Right cardiac atrium (tissue), 5 donors: ENCODE measurements around the gene VPS4B. TPM values are rescaled to one million over a fixed set of nuclear protein-coding genes. Genes with fewer than 3 reads are reported as not detected.

Source experiments
- ATAC-seq, 2 donors: fragments of 200-7000 bp; cut with Tn5 transposase; one replicate each; pipeline versions ENCODE4 v1.8.0 to v1.9.1; 2020; ENCODE audit warnings: moderate library complexity in 2 of 2, mild to moderate bottlenecking in 1 of 2
- DNase-seq, 3 donors: peaks; one replicate each; pipeline ENCODE4 v3.0.0-alpha.2; 2020
- H3K27ac ChIP-seq: one replicate; pipeline ENCODE4 v1.5.1; 2013; ENCODE audit warnings: mild to moderate bottlenecking, low read length, control low read depth, moderate library complexity
- H3K27me3 ChIP-seq: one replicate; pipeline ENCODE4 v1.6.1; 2013; ENCODE audit not compliant: control insufficient read depth, insufficient read depth
- H3K4me1 ChIP-seq: one replicate; pipeline ENCODE4 v1.6.1; 2013; ENCODE audit warnings: low read length; ENCODE audit not compliant: control insufficient read depth, insufficient read depth
- H3K4me3 ChIP-seq: one replicate; pipeline ENCODE4 v1.5.1; 2013; ENCODE audit warnings: low read length, control low read depth
- H3K9me3 ChIP-seq: one replicate; pipeline ENCODE4 v1.6.1; 2013; ENCODE audit warnings: low read length; ENCODE audit not compliant: control insufficient read depth
- WGBS: extraction: QIAGEN DNeasy Blood & Tissue Kit; methylation state at CpG from one replicate; pipeline ENCODE4 v1.1.7; 2013; 5-methylcytosine and 5-hydroxymethylcytosine counted together
- intact Hi-C, 4 donors: fragments of 100-400 bp; cut with DNase I; formaldehyde crosslinking; loops; one replicate each; pipeline versions ENCODE4 v1.11.0 to v1.14.0; 2022 to 2023
- polyA plus RNA-seq: library from polyadenylated mRNA; stranded (reverse); fragments of 200-250 nt; gene quantifications from one replicate; pipeline ENCODE4 v1.2.3, GENCODE V29; 2013
- total RNA-seq, 4 donors: library from RNA; stranded (reverse); fragmentation: NEBNext Ultra II Directional; extraction: Animal tissue kit (Norgen Biotek cat#: 25700); gene quantifications; one replicate each; pipeline ENCODE4 v1.2.1, GENCODE V29; 2021
- donor health status: healthy with polysubstance abuse.
- donor health status: DM: no; HTN: yes; CAD: no.
- donor health status: DM: no; HTN: no; CAD: no.
- donor health status: DM: no; HTN: yes; CAD: no; lungs with severe emphysema.
- donor health status: DM: yes; HTN: yes; CAD: no.

VPS4B gene
- total and polyA plus RNA-seq, 5 donors = 8.0 to 28.8 (median 27.2) TPM

GRCh38 chr18:63433334-63433866 is 11.1 kb upstream of the VPS4B start:
- intact Hi-C loops = loop anchor here in 3 of 4 donors (10.0 kb wide), 2 partner anchors 89 to 299 kb away; no protein-coding TSS in a partner anchor
- H3K4me1 ChIP-seq = no peaks in the 10 kb centered on the region
- no peaks in the 10 kb centered on the region for H3K9me3 ChIP-seq
- peak; percentile 57 to 77 for ATAC-seq
- no peak overlapping the region for H3K4me3 ChIP-seq
- WGBS = 34% methylated on average over 4 of the region's 4 CpGs
- H3K27me3 ChIP-seq = no peaks in the 10 kb centered on the region
- DNase-seq = no peak
- H3K27ac ChIP-seq = no peak overlapping the region

GRCh38 chr18:63431180-63431579 is 8.9 kb upstream of the VPS4B start:
- H3K9me3 ChIP-seq = no peaks in the 10 kb centered on the region
- DNase-seq = no peak
- H3K27ac ChIP-seq = no peak overlapping the region
- H3K4me1 ChIP-seq = no peaks in the 10 kb centered on the region
- no peaks in the 10 kb centered on the region for H3K27me3 ChIP-seq
- no peak for ATAC-seq
- 71% methylated on average over 1 of the region's 1 CpG for WGBS
- intact Hi-C loops = loop anchor here in 3 of 4 donors (10.0 kb wide), 2 partner anchors 86 to 296 kb away; no protein-coding TSS in a partner anchor
- no peak overlapping the region for H3K4me3 ChIP-seq

- 63% methylated on average over 2 of the region's 2 CpGs for WGBS
- no peak for ATAC-seq
- H3K27me3 ChIP-seq = no peaks in the 10 kb centered on the region
- no peak for DNase-seq
- H3K4me3 ChIP-seq = no peak overlapping the region
- no peaks in the 10 kb centered on the region for H3K9me3 ChIP-seq
- no peaks in the 10 kb centered on the region for H3K4me1 ChIP-seq
- intact Hi-C loops = loop anchor here in 3 of 4 donors (10.0 kb wide), 2 partner anchors 86 to 296 kb away; no protein-coding TSS in a partner anchor
- no peak overlapping the region for H3K27ac ChIP-seq
Measured at GRCh38 chr18:63430526-63430925, 8.2 kb upstream of the VPS4B start.

GRCh38 chr18:63427558-63427957 is 5.3 kb upstream of the VPS4B start:
- intact Hi-C loops = no loop called here
- no peak overlapping the region for H3K27ac ChIP-seq
- no peaks in the 10 kb centered on the region for H3K9me3 ChIP-seq
- no peak for DNase-seq
- H3K4me1 ChIP-seq = no peaks in the 10 kb centered on the region
- H3K27me3 ChIP-seq = no peaks in the 10 kb centered on the region
- H3K4me3 ChIP-seq = no peak overlapping the region
- 84% methylated on average over 4 of the region's 4 CpGs for WGBS
- no peak for ATAC-seq

- intact Hi-C loops = no loop called here
- H3K27me3 ChIP-seq = no peaks in the 10 kb centered on the region
- H3K4me3 ChIP-seq = peak overlapping the region; percentile 91
- 2% methylated on average over 26 of the region's 26 CpGs for WGBS
- DNase-seq (no peak), ATAC-seq (peak; percentile 58 to 72)
- no peaks in the 10 kb centered on the region for H3K9me3 ChIP-seq
- H3K27ac ChIP-seq = peak overlapping the region; percentile 98
- H3K4me1 ChIP-seq = peaks cover 4% of the 10 kb centered on the region
Measured at GRCh38 chr18:63422864-63423304, 608 bp upstream of the VPS4B start.

GRCh38 chr18:63421514-63421913 is 762 bp downstream of the VPS4B start:
- intact Hi-C loops = no loop called here
- H3K4me1 ChIP-seq = peaks cover 4% of the 10 kb centered on the region

GRCh38 chr18:63412953-63413352 is 9.3 kb downstream of the VPS4B start:
- H3K4me3 ChIP-seq = no peak overlapping the region
- no peak overlapping the region for H3K27ac ChIP-seq
- DNase-seq (no peak), ATAC-seq (no peak)
- WGBS = 73% methylated on average over 4 of the region's 4 CpGs
- H3K4me1 ChIP-seq = no peaks in the 10 kb centered on the region
- no peaks in the 10 kb centered on the region for H3K27me3 ChIP-seq
- intact Hi-C loops = no loop called here
- H3K9me3 ChIP-seq = no peaks in the 10 kb centered on the region

More at GRCh38 chr18:63421514-63421913, 762 bp downstream of the VPS4B start:
- H3K27me3 ChIP-seq = no peaks in the 10 kb centered on the region
- H3K27ac ChIP-seq = no peak overlapping the region
- WGBS = 12% methylated on average over 6 of the region's 6 CpGs
- H3K4me3 ChIP-seq = peak overlapping the region; percentile 90
- DNase-seq (no peak), ATAC-seq (no peak)
- H3K9me3 ChIP-seq = no peaks in the 10 kb centered on the region

GRCh38 chr18:63410792-63411191 is 11.5 kb downstream of the VPS4B start:
- WGBS = 93% methylated on average over 4 of the region's 4 CpGs
- no peak overlapping the region for H3K4me3 ChIP-seq
- ATAC-seq (no peak), DNase-seq (no peak)
- H3K27ac ChIP-seq = no peak overlapping the region
- H3K27me3 ChIP-seq = no peaks in the 10 kb centered on the region
- intact Hi-C loops = no loop called here
- no peaks in the 10 kb centered on the region for H3K9me3 ChIP-seq
- no peaks in the 10 kb centered on the region for H3K4me1 ChIP-seq

GRCh38 chr18:63409301-63409700 is 13.0 kb downstream of the VPS4B start:
- no peak overlapping the region for H3K4me3 ChIP-seq
- H3K4me1 ChIP-seq = peaks cover 2% of the 10 kb centered on the region
- no peaks in the 10 kb centered on the region for H3K27me3 ChIP-seq
- intact Hi-C loops = no loop called here
- DNase-seq = no peak
- H3K27ac ChIP-seq = no peak overlapping the region
- no peak for ATAC-seq
- no peaks in the 10 kb centered on the region for H3K9me3 ChIP-seq
- WGBS = 81% methylated on average over 5 of the region's 5 CpGs

- Histone ChIP-seq H3K9me3 (no peaks in the 10 kb centered on the region), H3K4me1 (peaks cover 2% of the 10 kb centered on the region), H3K27me3 (no peaks in the 10 kb centered on the region), H3K4me3 (no peak overlapping the region), H3K27ac (no peak overlapping the region)
- no peak for ATAC-seq
- WGBS = 62% methylated on average over 1 of the region's 1 CpG
- intact Hi-C loops = no loop called here
- no peak for DNase-seq
Measured at GRCh38 chr18:63407734-63408133, 14.5 kb downstream of the VPS4B start.

GRCh38 chr18:63405986-63406385 is 16.3 kb downstream of the VPS4B start:
- intact Hi-C loops = no loop called here
- Histone ChIP-seq H3K27ac (no peak overlapping the region), H3K27me3 (no peaks in the 10 kb centered on the region), H3K4me3 (no peak overlapping the region), H3K4me1 (peaks cover 2% of the 10 kb centered on the region), H3K9me3 (no peaks in the 10 kb centered on the region)
- ATAC-seq (peak; percentile 64 to 72), DNase-seq (peak in 2 of 3 donors; percentile 31 to 53)
- 81% methylated on average over 3 of the region's 3 CpGs for WGBS
